NCI-H446 (cell line): Measurements from ENCODE around the gene ITIH2.
"Not testable (repeated sequence)": the region's sequence is repeated elsewhere in the genome, so short reads cannot be mapped to it uniquely, and the experiment has no call there.

Experiments
- DNase-seq, 2 experiments: peaks; one replicate each; lab custom pipeline; 2025; lab: John Stamatoyannopoulos, UW

ITIH2 gene

GRCh38 chr10:7693194-7693593, 9.9 kb upstream of the ITIH2 start:
- DNase-seq = not testable (repeated sequence)

GRCh38 chr10:7696545-7696944, 6.6 kb upstream of the ITIH2 start:
- DNase-seq = peak in 1 of 2 experiments; percentile 6

- DNase-seq = no peak
Measured at GRCh38 chr10:7697426-7697825, 5.7 kb upstream of the ITIH2 start.

GRCh38 chr10:7700577-7701125, 2.5 kb upstream of the ITIH2 start:
- no peak for DNase-seq

GRCh38 chr10:7701158-7701742, 1.9 kb upstream of the ITIH2 start:
- DNase-seq = no peak

GRCh38 chr10:7702288-7702812, 766 bp upstream of the ITIH2 start:
- no peak for DNase-seq

GRCh38 chr10:7704071-7705016, 1.2 kb downstream of the ITIH2 start:
- no peak for DNase-seq

- DNase-seq = no peak
Measured at GRCh38 chr10:7705341-7705740, 2.2 kb downstream of the ITIH2 start.

GRCh38 chr10:7706534-7707073, 3.5 kb downstream of the ITIH2 start:
- DNase-seq = no peak

- no peak for DNase-seq
Measured at GRCh38 chr10:7707102-7707501, 4.0 kb downstream of the ITIH2 start.

- DNase-seq = no peak
Measured at GRCh38 chr10:7707858-7708622, 4.9 kb downstream of the ITIH2 start.

GRCh38 chr10:7708832-7709231, 5.7 kb downstream of the ITIH2 start:
- no peak for DNase-seq

- no peak for DNase-seq
Measured at GRCh38 chr10:7710446-7710845, 7.3 kb downstream of the ITIH2 start.

GRCh38 chr10:7711075-7711474, 8.0 kb downstream of the ITIH2 start:
- DNase-seq = not testable (repeated sequence)

- DNase-seq = no peak
Measured at GRCh38 chr10:7715515-7715914, 12.4 kb downstream of the ITIH2 start.

GRCh38 chr10:7717767-7718166, 14.7 kb downstream of the ITIH2 start:
- DNase-seq = no peak

GRCh38 chr10:7718685-7719084, 15.6 kb downstream of the ITIH2 start:
- DNase-seq = no peak

GRCh38 chr10:7720478-7720877, 17.4 kb downstream of the ITIH2 start:
- DNase-seq = no peak

- no peak for DNase-seq
Measured at GRCh38 chr10:7722927-7723529, 19.9 kb downstream of the ITIH2 start.

GRCh38 chr10:7734821-7735220, 31.7 kb downstream of the ITIH2 start:
- no peak for DNase-seq
